ENCODE results near the gene TAF8.

The TAF8 gene

GRCh38 chr6:42059743-42060142 is 9.4 kb downstream of the TAF8 start:
- no peak for DNase-seq (ENCODE audit: low spot score)

GRCh38 chr6:42066156-42066675 is 15.9 kb downstream of the TAF8 start:
- no peak for DNase-seq (ENCODE audit: low spot score)

GRCh38 chr6:42068173-42068572 is 17.8 kb downstream of the TAF8 start:
- DNase-seq (ENCODE audit: low spot score): no peak

- DNase-seq (ENCODE audit: low spot score): no peak
These were observed 18.7 kb downstream of the TAF8 start for GRCh38 chr6:42068872-42069522.

GRCh38 chr6:42071881-42072583 is 21.7 kb downstream of the TAF8 start:
- DNase-seq (ENCODE audit: low spot score): no peak

- DNase-seq (ENCODE audit: low spot score): no peak
These were observed 23.0 kb downstream of the TAF8 start for GRCh38 chr6:42073287-42073686.

- DNase-seq (ENCODE audit: low spot score): peak; percentile 58
These were observed 25.0 kb downstream of the TAF8 start for GRCh38 chr6:42075159-42075838.

- no peak for DNase-seq (ENCODE audit: low spot score)
These were observed 28.1 kb downstream of the TAF8 start for GRCh38 chr6:42078386-42078785.

- no peak for DNase-seq (ENCODE audit: low spot score)
These were observed 29.7 kb downstream of the TAF8 start for GRCh38 chr6:42079941-42080464.

- DNase-seq (ENCODE audit: low spot score): no peak
These were observed 33.2 kb downstream of the TAF8 start for GRCh38 chr6:42083530-42083929.

GRCh38 chr6:42084889-42085288 is 34.6 kb downstream of the TAF8 start:
- DNase-seq (ENCODE audit: low spot score): no peak

GRCh38 chr6:42086046-42087035 is 36.0 kb downstream of the TAF8 start:
- DNase-seq (ENCODE audit: low spot score): no peak

- DNase-seq (ENCODE audit: low spot score): no peak
These were observed 37.8 kb downstream of the TAF8 start for GRCh38 chr6:42088101-42088591.

- DNase-seq (ENCODE audit: low spot score): no peak
These were observed 40.7 kb downstream of the TAF8 start for GRCh38 chr6:42090819-42091717.

GRCh38 chr6:42091718-42092023 is 41.3 kb downstream of the TAF8 start:
- no peak for DNase-seq (ENCODE audit: low spot score)

- no peak for DNase-seq (ENCODE audit: low spot score)
These were observed 43.4 kb downstream of the TAF8 start for GRCh38 chr6:42093582-42094329.

- no peak for DNase-seq (ENCODE audit: low spot score)
These were observed 44.8 kb downstream of the TAF8 start for GRCh38 chr6:42095094-42095493.

GRCh38 chr6:42095776-42096541 is 45.6 kb downstream of the TAF8 start:
- DNase-seq (ENCODE audit: low spot score): no peak
